HG03432 (cell line): Measurements from ENCODE around the gene BTBD18.
A peak's percentile ranks its signal among the peaks of the same experiment; 100 is the strongest.

Experiments used
- ATAC-seq: cut with Tn5 transposase; IDR thresholded peaks from one replicate; pipeline ENCODE4 v1.9.1; 2021; ENCODE audit warnings: mild to moderate bottlenecking, moderate library complexity; ENCODE audit not compliant: unreplicated experiment

Gene BTBD18

DNA sequence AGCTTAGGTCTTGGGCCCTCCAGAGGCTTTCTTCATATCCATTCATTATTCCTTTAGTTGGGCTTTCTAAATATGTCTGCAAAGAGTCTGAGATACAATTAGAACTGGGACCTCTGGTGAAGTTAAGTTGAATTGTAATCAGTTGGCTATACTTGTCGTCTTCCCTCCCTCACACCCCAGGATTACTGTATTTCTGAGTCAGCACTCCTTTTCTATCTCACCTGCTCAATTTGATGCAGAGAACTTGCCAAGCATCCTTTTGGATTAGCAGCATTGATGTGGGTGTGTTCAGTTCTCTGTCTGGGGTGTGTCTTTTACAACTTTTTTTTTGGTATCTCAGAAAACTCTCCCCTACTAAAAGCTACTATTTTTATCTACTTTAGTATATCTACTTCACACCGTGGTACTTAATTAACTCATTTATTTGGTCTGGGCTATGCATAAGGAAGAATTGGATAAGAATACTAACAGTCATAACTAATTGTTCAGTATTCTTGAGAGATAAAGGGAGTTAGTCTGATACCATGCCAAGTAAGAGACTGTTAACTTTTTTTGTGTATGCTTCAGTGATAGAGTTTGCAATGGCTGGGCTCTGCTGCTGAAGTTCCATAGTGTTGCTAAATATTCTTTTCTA lies 25.1 kb upstream of the BTBD18 start:
- no peak for ATAC-seq

DNA sequence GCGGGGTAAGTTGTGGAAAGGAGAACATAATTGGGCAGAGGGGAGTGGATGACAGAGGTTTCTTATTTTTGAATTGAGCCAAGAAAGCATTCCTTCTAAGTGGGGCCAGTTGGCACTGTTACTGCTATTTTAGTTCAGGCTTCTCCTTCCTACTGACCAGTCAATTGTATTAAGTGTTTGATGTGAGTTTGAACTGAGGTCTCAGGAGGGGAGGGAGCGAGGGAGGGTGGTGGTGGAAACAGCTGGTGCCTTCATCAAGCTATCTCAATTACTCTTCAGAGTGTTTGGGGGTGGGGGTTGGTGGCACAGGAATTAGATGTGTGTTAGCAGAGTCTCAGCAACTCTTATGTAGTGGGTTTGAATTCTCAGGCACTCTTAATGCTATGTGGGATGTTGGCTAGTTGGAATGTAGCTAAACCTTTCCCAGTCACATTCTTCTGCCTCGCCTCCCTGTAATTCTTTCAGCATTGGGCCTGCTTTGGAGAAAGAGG lies 24.5 kb upstream of the BTBD18 start:
- no peak for ATAC-seq

DNA sequence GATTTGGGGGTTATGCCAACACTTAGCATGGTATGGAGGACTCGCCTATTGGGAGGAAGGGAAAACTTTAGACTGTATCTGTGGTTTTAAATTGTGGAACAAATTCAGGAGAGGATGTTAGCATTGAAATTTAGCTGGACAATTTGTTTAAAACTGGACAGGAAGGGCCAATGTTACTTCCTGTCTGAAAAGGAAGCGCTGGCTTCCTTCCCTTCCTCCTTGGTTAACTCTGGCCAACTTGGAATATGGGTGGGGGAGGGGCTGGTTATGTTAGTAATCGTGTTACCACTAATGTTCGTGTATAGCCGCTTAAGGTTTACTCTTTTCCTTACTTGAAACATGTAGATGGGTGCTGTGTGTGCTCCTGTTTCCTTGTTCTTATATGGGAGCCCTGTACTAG lies 23.9 kb upstream of the BTBD18 start:
- ATAC-seq, result no peak

DNA sequence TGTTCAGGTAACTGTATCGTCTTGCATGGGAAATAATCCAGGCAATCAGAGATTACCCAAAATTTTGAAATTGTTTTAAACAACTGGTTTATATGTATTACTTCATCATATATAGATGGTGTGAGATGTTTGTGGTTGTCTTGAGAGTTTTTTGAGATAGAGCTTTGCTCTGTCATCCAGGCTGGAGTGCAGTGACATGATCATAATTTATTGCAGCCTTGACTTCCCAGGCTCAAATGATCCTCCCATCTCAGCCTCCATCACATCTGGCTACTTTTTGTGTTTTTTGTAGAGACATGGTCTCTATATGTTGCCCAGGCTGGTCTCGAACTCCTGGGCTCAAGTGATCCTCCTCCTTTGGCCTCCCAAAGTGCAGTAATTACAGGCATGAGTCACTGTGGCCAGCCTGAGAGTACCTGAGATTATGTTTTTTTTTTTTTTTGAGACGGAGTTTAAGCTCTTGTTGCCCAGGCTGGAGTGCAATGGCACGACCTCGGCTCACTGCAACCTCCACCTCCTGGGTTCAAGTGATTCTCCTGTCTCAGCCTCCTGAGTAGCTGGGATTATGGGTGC lies 21.5 kb upstream of the BTBD18 start:
- no peak for ATAC-seq

DNA sequence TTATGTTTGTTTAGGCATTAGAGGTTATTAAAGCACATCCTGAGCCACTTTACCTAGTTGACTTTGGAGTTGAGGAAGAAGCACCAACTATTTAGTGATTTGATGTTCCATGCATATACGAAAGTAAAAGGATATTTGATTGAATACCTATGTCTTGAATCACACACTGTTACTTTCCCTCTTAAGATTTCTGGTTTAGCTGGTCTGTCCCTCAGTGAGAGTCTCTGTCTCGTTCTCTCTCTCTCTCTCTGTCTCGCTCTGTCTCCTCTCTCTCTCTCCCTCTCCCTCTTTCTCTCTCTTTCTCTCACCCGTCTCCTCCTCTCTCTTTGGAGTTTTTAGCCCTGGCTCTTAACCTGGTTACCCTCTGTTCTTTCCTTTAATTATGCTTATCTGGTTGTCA lies 20.9 kb upstream of the BTBD18 start:
- no peak for ATAC-seq

DNA sequence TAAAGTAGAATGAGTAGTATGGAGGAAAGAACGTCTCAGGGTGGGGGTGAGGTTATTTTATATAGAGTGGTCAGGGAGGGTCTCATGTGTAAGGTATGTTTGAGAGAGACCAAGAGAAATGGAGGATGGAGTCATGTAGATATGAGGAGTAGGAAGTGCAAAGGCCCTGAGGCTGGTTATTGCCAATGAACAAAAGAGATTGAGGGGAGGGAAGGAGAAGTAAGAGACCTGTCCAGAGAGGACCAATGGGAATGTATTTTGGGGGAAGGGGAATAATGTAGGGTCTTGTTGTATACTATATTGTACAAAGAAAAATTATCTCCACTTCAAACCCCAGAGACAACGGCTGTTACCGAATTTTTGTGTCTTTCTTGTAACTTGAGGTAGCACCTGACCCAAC lies 19.7 kb upstream of the BTBD18 start:
- ATAC-seq, result no peak

DNA sequence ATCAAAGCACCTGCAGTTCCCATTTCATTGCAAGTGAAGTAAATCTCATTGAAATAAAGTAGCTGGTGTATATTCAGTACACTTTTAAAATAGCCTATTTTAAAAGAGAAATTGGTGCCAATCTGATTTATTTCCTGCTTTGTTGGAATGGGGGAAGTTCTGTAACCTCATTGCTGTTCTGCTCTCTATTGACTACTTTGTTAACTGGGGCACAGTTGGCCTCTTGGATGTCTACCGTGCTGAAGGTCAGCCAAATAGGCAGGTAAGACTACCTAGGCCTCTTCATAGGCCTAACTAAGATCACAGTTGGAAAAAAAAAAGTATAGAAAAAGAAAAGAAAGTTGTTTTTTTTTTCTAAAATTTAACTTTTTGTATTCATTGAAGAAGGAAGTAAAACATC lies 19.2 kb upstream of the BTBD18 start:
- ATAC-seq, result no peak

DNA sequence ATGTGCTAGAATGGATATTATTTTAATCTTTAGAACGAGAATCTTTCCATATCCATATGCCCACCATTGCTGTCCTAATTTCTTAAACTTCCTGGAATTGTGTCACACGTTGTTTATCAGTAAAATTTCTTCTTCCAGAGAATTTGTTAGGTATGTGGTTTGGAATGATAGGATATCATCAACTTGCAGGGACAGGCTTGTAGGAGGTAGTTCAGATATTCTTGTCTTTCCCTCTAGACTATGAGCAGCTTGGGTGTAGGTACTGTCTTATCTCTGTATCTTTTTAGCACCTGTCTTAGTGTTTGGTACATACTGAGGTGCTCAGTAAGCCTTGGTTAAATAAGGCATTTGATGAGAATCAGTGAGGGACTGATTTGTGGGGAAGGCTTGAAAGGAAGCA lies 13.4 kb upstream of the BTBD18 start:
- ATAC-seq, result no peak

DNA sequence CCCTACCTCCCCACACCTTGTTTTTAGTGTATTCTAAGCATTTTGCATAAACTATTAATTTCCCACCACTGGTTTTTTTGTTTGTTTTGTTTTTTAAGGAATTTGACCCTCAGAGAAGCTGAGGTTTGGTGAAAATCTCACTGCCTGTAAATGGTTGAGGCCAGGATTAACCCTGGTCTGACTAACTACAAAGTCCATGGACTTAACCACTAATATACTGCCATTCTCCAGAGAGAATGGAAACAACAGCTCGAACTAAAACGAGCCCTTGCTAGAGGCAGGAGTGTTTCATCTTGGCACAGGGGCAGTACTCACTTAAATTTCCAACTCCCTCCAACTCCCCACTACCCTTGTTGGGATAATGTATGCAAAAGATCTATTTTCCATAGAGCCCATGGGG lies 12.9 kb upstream of the BTBD18 start:
- no peak for ATAC-seq

DNA sequence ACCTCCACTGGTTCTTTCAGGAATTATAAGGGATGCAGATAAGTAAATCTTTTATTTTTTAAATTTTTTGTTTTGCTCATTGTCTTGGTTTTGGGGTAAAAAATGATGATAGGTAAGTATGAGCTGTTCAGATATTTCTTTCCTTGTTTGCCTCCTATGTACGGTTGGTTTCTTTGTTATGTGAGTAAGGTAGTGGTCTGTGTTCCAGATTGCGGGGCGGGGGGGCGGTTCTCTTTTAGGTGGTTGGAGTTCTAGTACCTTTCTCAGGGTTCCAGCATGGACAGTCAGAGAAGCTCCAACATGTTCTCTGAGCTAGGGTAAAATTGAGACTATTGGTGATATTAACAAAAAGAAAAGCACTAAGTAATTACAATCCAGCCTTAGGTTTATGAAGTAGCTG lies 12.4 kb upstream of the BTBD18 start:
- ATAC-seq, result no peak

DNA sequence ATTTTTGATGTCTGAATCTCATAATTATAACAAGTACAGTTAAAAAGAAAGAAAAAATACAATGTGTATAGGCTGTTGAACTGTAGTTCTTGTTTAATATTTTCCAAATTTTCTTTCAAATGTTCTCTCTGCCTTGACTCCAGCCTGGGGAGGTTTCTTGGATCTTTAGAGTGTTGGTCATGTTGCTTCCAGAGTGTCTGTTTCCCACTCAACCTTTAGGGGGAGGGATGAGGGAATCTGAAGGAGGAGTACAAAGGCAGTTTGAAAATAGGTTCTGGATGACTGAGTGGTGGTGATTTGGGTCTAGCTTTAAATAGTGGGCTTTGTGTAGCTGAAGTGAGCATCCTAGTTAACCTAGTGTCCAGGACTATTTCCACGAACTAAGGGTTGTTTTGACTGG lies 11.9 kb upstream of the BTBD18 start:
- no peak for ATAC-seq

DNA sequence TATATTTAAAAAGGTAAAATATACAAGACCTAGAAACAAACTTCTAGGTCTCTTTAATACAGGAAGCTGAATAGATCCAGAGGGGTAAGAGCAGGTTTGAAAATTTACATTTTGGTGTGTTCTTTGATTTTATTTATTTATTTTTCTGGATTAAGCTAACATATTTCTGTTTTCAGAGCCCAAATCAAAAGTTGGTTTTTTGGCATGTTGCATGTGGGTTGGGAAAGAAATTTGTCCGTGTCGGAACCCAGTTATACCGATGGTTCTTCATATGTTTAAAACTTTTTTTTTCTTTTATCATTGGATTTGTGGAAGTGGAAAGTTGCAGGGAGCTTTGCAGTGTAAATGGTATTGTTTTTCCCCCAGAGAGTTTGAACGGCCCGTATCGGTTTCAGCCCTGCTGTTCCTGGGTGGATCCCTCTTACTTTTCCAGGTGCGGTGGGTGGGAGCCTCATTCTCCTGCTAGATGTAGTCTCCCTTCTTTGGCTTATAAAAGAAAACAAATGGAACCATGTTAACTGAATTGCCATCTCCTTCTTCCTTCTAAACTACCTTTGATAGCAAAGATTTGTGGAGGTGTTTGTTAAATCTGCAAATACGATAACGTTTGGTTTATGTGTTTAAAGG lies 10.7 kb upstream of the BTBD18 start:
- no peak for ATAC-seq

DNA sequence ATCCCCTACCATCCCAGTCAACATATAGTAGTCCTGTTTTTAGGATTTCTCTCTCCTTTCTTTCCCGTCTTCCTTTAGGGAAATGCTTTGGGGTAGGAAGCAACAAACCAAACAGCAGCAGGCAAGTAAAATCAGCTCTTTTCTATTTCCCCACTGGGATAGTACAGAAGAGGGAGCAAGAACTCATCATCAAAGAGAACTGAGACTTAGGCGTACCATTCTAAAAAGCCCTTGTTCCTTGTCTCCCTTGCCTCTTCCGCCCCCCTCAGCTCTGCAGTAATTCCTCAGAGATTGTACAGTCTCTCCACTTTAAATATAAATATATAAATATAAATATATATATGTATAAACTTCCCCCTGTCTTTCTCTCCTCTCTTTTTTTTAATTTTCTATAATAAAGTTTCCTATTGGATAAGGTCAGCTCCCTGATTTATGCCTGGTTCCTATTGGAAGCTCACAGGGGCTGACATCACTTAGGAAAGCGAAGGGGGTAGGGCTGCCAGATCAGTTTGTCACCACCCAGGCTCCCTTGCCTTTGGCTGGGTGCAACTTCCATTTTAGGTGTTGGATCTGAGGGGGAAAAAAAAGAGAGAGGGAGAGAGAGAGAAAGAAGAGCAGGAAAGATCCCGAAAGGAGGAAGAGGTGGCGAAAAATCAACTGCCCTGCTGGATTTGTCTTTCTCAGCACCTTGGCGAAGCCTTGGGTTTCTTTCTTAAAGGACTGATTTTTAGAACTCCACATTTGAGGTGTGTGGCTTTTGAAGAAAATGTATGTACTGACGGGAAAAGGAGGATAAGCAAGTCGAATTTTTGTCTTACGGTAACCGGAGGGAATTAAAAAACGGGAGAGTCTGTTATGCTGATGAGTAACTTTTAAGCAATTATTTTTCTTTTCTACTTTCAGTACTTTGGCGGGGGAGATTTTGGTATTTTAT lies 9.9 kb upstream of the BTBD18 start, which contains the start of gene CTNND1:
Gene CTNND1, plus strand, starts transcription at position 502 of the 934 bp plus-strand sequence. CDS start 29,677 bp downstream, outside the sequence.
- ATAC-seq, result peak; percentile 98

DNA sequence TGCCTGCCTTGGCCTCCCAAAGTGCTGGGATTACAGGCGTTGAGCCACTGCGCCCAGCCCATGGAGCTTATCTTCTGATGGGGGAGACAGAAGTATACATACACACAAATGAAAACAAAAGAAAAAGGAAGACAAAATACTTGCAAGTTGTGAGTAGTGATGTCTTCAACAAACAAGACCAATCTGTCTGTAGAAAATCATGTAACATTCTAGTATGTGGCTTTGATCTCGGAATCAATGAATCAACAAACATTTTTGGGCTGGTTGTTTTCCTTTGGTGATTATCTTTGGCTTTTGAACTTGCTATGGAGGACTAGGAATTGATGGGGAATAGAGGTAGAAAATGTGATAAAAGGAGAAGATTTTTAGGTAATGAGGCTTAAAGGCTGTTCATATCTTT lies 6.6 kb upstream of the BTBD18 start:
- ATAC-seq, result no peak

DNA sequence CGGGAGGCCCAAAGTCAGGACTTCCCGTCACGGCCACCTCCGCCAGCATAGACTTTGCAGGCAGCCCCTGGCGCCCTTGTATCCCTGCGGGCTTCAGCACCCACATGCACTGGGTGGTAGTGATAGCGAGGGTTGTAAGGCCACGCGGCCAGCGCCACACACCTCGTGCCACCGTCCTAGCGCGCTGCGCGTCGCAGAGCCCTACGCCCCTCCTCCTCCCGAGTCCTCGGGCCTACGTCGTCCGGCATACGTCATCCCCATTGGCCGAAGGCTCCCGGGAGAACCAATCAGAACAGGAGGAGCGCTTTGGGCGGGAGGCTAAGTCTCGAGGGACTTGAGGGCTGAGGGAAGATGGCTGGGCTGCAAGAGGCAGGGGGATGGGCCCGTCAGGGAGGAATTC lies 1.3 kb upstream of the BTBD18 start:
- ATAC-seq, result no peak

DNA sequence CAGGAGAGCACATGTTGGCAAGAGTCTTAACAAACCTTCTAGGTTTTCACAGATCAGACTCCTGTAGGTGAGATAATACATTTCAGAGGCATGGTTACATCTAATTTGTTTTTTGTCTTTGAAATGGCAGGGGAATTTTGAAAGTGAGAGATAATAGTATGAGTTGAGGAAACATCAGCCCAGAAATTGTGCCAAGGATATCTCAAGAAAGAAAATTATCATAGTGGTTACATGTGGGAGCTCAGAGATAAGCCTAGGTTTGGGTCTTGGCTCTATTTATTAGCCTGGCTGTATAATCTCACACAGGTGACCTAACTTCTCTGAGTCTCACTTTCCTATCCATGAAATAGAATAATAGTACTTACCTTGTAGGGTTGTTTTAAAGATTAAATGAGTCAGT lies 443 bp downstream of the BTBD18 start:
- no peak for ATAC-seq

DNA sequence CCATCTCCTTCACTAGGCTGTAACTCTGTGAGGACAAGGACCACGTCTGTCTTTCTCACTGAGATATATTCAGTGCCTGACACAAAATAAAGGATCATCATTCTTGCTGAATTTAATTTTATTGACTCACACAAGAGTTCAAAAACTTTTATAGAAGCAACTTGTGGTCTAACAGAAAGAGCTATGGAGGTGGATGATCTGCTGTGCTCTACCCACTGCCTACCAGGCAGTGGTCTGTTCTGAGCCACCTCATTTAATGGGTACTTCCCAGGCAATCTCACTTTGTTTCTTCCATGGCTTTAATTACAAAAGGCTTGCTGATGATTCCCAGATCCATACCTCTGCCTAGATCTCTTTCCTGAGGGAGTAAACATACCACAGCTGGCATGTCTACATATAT lies 4.7 kb downstream of the BTBD18 start:
- no peak for ATAC-seq

DNA sequence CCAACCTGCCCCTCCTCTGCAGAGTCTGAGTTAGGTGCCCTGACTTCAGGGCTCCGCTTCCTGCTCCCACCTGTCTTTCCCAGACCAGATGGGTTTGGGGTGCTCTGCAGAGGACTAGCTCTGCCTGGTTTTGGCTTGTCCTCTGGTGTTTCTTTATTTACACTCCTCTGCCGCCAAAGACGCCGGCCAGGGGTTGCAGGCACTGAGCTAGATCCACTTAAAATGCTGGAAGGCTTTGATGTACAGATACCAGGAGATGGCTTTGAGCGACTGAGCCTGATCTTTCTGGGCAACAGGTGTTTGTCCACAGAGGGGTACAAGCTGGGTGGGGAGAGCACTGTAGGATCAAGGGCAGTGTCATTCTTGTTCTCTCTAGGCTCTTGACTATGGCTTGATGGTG lies 6.4 kb downstream of the BTBD18 start:
- ATAC-seq, result no peak

DNA sequence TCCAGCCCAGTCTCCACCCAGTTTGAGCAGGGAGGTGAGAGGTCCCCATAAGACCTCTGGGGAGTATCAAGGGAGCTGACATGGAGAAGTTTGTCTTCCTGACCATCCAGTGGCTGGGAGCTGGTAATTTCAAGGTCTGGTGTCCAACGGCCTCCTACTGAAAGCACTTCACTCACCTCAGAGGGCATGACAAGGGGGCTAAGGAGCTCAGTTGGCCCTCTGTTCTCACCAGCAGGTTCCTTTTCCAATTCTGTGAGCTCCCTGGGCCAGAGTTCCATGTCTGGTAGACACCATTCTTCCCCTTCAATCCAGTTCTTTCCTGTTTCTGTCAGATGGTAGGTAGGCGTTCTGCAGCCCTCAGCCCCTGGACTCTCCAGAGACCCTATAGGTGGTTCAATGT lies 7.3 kb downstream of the BTBD18 start:
- no peak for ATAC-seq

DNA sequence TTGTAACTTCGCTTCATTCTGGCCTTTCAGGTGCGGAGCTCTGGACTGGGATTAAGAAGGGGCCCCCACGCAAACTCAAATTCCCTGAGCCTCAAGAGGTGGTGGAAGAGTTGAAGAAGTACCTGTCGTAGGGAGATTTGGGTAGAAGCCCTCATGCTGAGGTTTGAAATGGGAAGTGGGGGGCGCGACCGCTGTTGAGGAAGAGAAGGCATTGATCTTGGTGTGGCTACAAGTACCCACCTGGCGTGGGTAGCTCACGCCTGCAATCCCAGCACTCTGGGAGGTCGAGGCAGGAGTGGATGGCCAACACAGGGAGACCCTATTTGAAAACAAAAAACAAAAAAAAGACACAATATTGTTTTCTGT lies 9.5 kb downstream of the BTBD18 start:
- no peak for ATAC-seq
